Measurements from ENCODE around the gene ACAA2.

DNA sequence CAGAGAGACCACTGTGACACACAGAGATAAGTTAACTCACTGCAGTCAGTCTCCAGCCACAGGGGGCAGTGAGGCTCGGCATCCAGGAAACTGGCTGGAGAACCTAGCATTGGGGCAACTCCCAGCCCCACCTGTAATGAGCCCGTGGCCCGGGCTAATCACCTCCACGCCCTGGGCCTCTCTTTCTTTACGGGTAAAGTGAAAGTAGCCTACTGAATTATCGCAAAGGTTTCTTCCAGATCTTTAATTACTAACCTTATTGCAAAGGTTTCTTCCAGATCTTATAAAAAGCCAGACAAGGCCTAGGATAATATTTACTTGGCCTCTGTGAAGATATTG lies 45.7 kb upstream of the ACAA2 start:
- no peak for TF ChIP-seq POLR2AphosphoS5 (IDR thresholded peaks at IDR 0.05)
- TF ChIP-seq, protein P1, sequence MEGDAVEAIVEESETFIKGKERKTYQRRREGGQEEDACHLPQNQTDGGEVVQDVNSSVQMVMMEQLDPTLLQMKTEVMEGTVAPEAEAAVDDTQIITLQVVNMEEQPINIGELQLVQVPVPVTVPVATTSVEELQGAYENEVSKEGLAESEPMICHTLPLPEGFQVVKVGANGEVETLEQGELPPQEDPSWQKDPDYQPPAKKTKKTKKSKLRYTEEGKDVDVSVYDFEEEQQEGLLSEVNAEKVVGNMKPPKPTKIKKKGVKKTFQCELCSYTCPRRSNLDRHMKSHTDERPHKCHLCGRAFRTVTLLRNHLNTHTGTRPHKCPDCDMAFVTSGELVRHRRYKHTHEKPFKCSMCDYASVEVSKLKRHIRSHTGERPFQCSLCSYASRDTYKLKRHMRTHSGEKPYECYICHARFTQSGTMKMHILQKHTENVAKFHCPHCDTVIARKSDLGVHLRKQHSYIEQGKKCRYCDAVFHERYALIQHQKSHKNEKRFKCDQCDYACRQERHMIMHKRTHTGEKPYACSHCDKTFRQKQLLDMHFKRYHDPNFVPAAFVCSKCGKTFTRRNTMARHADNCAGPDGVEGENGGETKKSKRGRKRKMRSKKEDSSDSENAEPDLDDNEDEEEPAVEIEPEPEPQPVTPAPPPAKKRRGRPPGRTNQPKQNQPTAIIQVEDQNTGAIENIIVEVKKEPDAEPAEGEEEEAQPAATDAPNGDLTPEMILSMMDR (IDR thresholded peaks at IDR 0.05 in 8 of 11, conservative IDR thresholded peaks at IDR 0.05 in 3 of 11): peak in 5 of 11 experiments; percentile 4 to 47 (median 40)
